HK-2 (cell line): ENCODE data around the gene PTPRC.

Source experiments
- DNase-seq: peaks from one replicate; pipeline ENCODE4 v3.0.0-alpha.2; 2018; ENCODE audit not compliant: unreplicated experiment

PTPRC gene

DNA sequence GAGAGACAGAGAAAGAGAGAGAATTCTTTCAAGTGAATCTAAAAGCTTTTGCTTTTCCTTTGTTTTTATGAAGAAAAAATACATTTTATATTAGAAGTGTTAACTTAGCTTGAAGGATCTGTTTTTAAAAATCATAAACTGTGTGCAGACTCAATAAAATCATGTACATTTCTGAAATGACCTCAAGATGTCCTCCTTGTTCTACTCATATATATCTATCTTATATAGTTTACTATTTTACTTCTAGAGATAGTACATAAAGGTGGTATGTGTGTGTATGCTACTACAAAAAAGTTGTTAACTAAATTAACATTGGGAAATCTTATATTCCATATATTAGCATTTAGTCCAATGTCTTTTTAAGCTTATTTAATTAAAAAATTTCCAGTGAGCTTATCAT lies 117.6 kb downstream of the PTPRC start:
- DNase-seq, result no peak

DNA sequence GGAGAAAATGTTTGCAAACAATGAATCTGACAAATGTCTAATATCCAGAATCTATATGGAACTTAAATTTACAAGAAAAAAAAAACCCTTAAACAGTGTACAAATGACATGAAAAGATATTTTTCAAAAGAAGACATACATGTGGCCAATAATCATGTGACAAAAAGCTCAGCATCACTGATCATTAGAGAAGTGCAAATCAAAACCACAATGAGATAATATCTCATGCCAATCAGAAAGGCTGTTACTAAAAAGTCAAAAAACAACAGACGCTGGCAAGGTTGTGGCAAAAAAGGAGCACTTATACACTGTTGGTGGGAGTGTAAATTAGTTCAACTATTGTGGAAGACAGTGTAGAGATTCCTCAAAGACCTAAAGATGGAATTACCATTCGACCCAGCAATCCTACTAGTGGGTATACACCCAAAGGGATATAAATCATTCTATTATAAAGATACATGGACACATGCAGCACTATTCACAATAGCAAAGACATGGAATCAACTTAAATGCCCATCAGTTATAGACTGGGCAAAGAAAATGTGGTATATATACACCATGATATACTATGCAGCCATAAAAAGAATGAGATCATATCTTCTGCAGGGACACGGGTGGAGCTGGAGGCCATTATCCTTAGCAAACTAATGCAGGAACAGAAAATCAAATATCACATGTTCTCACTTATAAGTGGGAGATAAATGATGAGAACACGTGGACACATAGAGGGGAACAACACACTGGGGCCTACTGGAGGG lies 123.2 kb downstream of the PTPRC start:
- DNase-seq, result no peak

- no peak for DNase-seq
Measured at GRCh38 chr1:198763298-198763714, 124.5 kb downstream of the PTPRC start.

GRCh38 chr1:198764748-198765147 lies 125.9 kb downstream of the PTPRC start:
- DNase-seq, result no peak

- DNase-seq, result no peak
Measured at GRCh38 chr1:198765416-198765815, 126.6 kb downstream of the PTPRC start.

- DNase-seq, result no peak
Measured at GRCh38 chr1:198771563-198772153, 132.8 kb downstream of the PTPRC start.

- DNase-seq, result no peak
Measured at GRCh38 chr1:198772626-198773025, 133.8 kb downstream of the PTPRC start.

- DNase-seq, result no peak
Measured at GRCh38 chr1:198773030-198773429, 134.2 kb downstream of the PTPRC start.

- no peak for DNase-seq
Measured at GRCh38 chr1:198773523-198773922, 134.7 kb downstream of the PTPRC start.

DNA sequence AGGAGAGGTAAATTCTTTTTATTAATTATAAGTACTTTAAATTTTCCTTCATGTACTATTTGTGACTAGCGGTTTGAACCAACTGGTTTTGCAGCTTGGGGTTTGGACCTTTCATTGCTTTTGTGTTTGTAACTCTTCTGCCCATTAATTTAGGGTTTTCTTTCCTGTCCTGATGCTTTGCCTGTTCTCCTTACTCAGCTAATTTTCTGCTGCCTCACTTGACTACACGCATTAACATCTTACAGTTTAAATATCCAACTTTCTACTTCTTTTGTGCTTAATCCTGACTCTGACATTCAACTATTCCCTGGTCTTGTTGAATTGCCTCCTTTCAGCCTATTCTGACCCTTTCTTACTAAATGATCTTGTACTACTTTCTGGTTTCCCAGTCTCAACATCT lies 135.6 kb downstream of the PTPRC start:
- DNase-seq, result no peak

GRCh38 chr1:198775606-198776005 lies 136.8 kb downstream of the PTPRC start:
- no peak for DNase-seq

GRCh38 chr1:198776602-198777029 lies 137.8 kb downstream of the PTPRC start:
- DNase-seq, result peak; percentile 60

- DNase-seq, result no peak
Measured at GRCh38 chr1:198778049-198778448, 139.2 kb downstream of the PTPRC start.

DNA sequence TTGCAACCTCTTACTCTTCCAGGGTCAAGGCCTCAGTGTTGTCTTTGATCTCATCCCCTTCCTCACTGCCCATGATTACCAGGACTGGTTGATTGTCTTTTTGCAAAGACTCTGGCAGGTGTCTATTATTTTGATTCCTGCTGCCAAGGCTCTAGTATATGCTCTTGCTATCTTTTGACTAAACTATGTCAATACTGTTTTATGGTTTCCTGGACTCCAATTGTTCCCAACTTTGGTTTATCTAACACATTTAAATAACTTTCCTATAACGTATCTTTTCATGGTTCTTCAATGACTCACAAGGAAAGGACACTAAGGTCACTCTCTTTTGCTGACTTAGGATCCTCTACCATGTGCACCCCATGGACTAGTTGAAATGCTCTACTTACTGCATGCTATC lies 141.5 kb downstream of the PTPRC start:
- no peak for DNase-seq

DNA sequence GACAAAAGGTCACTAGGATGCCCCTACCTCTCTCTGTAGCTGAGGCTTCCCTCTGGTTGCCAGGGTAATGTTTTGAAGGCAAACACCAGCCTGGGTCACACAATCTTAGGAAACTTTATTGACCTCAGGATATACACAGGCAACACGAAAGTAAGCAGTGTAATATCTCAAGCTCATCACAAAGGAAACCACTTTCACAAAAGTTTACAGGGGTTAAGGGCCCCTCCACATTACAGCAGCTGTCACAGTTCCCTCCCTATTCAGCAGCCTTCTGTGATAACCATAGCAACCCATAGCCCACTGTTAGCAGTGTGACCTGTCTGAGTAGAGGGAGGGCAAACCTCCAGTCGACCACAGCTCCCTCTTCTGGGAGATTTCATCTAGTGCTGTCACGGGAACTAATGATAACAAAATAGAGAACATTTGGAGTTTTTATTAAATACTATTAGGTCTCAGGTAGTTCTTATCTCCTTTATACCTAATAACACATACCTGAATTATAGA lies 149.8 kb downstream of the PTPRC start:
- DNase-seq, result no peak

- no peak for DNase-seq
Measured at GRCh38 chr1:198793714-198794113, 154.9 kb downstream of the PTPRC start.

GRCh38 chr1:198794498-198794897 lies 155.7 kb downstream of the PTPRC start:
- DNase-seq, result no peak

GRCh38 chr1:198797656-198798055 lies 158.8 kb downstream of the PTPRC start:
- DNase-seq, result no peak

DNA sequence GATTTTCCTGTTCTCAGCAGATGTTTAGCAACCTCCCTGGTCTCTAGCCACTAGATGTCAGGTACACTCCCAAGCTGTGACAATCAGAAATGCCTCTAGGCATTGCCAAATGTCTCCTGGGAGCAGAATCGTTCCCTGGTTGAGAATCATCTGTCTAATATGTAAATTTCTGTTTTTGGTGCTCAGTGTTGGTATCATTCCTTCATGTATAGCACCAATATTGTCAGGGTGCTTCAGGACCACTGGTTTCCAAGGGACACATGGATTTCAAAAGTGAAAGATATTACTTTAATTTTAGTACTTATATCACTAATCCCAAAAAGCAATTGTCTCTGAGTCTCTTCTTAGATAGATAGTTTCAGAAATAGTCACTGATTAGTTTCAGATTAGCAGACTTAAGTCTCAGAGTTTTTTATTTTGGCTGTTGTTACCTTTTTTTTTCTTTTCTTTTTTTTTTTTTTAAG lies 160.1 kb downstream of the PTPRC start:
- no peak for DNase-seq

GRCh38 chr1:198805498-198806151 lies 166.8 kb downstream of the PTPRC start:
- no peak for DNase-seq

DNA sequence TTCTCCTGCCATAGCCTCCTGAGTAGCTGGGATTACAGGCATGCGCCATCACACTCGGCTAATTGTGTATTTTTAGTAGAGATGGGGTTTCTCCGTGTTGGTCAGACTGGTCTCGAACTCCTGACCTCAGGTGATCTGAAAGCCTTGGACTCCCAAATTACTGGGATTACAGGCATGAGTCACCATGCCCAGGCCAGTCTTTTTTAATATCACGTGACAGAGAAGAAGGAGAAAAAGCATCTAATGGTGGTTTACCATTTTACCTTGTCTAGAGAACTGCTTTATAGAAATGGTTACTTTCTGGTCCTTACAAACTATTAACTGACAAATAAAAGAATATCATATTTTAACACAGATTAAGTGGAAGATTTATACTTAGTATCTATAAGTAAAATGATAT lies 168.0 kb downstream of the PTPRC start:
- no peak for DNase-seq
